ENCODE data around the gene NSMCE1.
"Not testable (repeated sequence)": the region's sequence is repeated elsewhere in the genome, so short reads cannot be mapped to it uniquely, and the experiment has no call there.

Gene NSMCE1

GRCh38 chr16:27208081-27208680, 60.4 kb downstream of the NSMCE1 start:
- TF ChIP-seq, protein P1, sequence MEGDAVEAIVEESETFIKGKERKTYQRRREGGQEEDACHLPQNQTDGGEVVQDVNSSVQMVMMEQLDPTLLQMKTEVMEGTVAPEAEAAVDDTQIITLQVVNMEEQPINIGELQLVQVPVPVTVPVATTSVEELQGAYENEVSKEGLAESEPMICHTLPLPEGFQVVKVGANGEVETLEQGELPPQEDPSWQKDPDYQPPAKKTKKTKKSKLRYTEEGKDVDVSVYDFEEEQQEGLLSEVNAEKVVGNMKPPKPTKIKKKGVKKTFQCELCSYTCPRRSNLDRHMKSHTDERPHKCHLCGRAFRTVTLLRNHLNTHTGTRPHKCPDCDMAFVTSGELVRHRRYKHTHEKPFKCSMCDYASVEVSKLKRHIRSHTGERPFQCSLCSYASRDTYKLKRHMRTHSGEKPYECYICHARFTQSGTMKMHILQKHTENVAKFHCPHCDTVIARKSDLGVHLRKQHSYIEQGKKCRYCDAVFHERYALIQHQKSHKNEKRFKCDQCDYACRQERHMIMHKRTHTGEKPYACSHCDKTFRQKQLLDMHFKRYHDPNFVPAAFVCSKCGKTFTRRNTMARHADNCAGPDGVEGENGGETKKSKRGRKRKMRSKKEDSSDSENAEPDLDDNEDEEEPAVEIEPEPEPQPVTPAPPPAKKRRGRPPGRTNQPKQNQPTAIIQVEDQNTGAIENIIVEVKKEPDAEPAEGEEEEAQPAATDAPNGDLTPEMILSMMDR (IDR thresholded peaks at IDR 0.05; ENCODE audit: control insufficient read depth, extremely low read depth, insufficient read depth), result no peak
- no peak overlapping the region for H3K4me3 ChIP-seq (ENCODE audit: low read depth, low read length)
- no peak for DNase-seq (ENCODE audit: low read depth)

- DNase-seq (ENCODE audit: low read depth); H3K4me3 ChIP-seq (ENCODE audit: low read depth, low read length): not testable (repeated sequence)
Measured at GRCh38 chr16:27207121-27207520, 61.5 kb downstream of the NSMCE1 start.

DNA sequence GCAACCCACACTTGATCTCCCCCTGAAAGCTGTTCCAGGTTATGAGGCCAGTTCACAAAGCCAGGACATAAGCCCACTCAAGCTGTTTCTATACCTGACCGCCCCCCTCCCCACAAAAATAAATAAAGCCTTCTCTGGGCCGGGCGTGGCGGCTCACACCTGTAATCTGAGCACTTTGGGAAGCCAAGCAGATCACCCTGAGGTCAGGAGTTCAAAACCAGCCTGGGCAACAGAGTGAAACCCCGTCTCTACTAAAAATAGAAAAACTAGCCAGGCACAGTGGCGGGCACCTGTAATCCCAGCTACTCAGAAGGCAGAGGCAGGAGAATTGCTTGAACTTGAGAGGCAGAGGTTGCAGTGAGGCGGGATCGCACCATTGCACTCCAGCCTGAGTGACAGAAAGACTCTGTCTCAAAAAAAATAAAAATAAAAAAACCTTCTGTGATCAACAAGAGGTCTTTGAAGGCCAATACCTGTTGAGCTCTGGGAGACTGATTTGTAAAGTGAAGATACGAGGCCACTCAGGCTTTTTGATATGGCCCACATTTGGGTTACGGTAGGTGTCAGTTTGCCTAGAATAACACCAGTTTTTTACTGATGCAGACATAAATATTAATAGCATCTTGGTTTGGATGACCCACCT, 63.0 kb downstream of the NSMCE1 start:
- no peak for DNase-seq (ENCODE audit: low read depth)
- no peak overlapping the region for H3K4me3 ChIP-seq (ENCODE audit: low read depth, low read length)
- TF ChIP-seq, protein P1 (IDR thresholded peaks at IDR 0.05; ENCODE audit: control insufficient read depth, extremely low read depth, insufficient read depth), result no peak

DNA sequence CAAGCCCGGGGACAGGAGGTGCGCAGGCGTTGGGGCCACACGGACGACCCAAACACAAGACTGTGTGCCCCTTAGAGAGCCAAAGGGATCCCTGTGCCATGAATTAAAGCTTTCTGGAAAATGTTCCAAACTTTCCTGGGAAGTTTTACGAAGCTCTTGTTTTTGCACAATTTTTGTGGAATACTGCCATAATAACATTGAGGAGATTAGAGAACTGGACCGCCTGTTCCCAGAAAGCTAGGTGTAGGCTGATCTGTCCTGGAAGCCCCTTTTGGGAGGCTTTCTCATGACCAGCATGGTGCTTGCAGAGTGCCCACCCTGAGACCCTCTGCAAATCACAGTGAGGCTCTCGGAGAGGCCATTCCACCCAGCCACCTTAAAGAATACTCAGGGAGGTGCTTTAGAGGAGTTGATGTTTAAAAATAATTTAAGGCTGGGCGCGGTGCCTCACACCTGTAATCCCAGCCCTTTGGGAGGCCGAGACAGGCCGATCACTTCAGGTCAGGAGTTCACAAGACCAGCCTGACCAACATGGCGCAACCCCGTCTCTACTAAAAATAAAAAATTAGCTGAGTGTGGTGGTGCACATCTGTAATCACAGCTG, 64.2 kb downstream of the NSMCE1 start:
- H3K4me3 ChIP-seq (ENCODE audit: low read depth, low read length), result peak overlapping the region; percentile 79
- DNase-seq (ENCODE audit: low read depth), result no peak
- TF ChIP-seq, protein P1 (IDR thresholded peaks at IDR 0.05; ENCODE audit: control insufficient read depth, extremely low read depth, insufficient read depth), result no peak

DNA sequence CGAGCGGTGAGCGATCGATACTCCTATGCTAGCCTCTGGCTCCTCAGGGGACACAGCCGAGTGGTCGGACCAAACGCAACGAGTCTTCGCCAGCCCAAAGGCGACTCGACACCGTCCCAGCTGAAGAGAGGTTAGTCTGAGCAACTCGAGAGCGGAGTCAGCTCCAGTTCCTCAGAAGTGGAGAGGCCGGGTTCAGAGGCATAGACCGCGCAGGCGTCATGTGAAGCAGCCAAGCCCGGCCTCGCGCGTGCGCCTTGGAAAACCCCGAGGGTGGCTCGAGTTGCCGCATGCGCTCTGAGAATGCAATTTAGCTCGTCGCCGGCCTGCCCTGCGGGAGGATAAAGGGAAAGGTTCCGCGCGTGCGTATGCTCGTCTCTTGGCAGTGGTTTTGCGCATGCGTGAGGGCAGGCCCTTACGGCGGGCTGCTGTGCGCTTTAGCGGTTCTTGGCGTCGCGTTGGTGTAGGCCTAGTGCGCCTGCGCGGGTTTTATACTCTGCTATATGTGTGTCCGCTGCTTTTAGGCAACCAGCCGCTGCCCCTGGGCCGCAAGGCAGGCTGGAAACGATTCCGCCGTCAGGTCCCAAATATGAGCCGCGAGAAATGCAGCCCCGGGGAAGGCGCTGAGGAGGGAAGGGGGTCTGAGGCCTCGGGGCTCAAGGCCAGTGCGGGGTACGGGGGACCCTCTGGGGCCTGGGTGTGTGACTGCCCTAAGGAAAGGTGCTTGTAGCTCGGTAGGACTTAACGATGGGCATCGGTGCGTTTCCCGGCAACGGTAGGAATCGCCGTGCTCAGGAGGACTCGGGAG, 64.9 kb downstream of the NSMCE1 start, which contains the start of gene KDM8:
Gene KDM8, plus strand, starts transcription at position 20 of the 805 bp plus-strand sequence. CDS start 6,598 bp downstream, outside the sequence.
- TF ChIP-seq, protein P1 (IDR thresholded peaks at IDR 0.05; ENCODE audit: control insufficient read depth, extremely low read depth, insufficient read depth), result no peak
- H3K4me3 ChIP-seq (ENCODE audit: low read depth, low read length), result peak within 1 kb of the TSS; percentile 79
- DNase-seq (ENCODE audit: low read depth), result peak; percentile 99

DNA sequence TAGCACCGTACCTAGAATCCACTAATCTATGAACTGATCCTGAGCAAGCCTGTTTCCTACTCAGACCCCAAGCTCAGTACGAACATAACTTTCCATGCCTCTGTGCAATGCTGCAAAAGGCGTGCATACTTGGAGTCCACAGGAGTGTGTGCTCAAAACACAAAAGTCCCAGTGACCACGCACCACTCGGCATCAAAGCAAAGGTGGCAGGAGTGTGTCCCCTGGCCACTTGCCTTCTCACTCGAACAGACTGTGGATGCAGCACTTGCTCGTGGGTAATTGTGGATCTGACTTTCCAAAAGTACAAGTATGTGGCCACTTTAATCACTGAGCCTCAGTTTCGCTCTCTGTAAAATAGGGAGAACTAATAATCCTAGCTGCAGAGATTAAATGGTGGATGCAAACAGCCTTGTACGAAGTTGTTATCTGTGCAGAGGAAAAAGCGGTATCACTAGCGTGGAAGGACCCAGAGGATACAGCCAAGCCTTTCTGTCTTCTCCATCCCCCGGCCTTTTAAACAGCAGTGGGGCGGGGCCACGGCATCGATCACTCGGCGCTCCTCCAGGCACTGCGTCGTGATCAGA, 65.6 kb downstream of the NSMCE1 start:
- no peak for DNase-seq (ENCODE audit: low read depth)
- H3K4me3 ChIP-seq (ENCODE audit: low read depth, low read length), result peak overlapping the region; percentile 79
- TF ChIP-seq, protein P1 (IDR thresholded peaks at IDR 0.05; ENCODE audit: control insufficient read depth, extremely low read depth, insufficient read depth), result no peak

DNA sequence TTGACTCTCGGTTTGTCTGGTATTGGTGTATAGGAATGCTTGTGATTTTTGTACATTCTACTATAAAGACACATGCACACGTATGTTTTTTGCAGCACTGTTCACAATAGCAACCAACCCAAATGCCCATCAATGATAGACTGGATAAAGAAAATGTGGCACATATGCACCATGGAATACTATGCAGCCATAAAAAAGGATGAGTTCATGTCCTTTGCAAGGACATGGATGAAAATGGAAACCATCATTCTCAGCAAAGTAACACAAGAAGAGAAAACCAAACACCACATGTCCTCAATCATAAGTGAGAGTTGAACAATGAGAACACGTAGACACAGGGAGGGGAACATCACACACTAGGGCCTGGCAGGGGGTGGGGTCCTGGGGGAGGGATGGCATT, 67.7 kb downstream of the NSMCE1 start:
- not testable (repeated sequence) for H3K4me3 ChIP-seq (ENCODE audit: low read depth, low read length); DNase-seq (ENCODE audit: low read depth)
